Neural cell (in vitro differentiated cells): Measurements from ENCODE around the gene PRODH. TPM values are rescaled to one million over a fixed set of nuclear protein-coding genes. Genes with fewer than 3 reads are reported as not detected.
"Not testable (repeated sequence)": the region's sequence is repeated elsewhere in the genome, so short reads cannot be mapped to it uniquely, and the experiment has no call there.

Experiments used
- H2AFZ ChIP-seq: fragments of 200-600, 300-800 bp; sonication (generic), shearing (Covaris generic); 2 replicates; pipeline ENCODE4 v1.6.0; 2014; ENCODE audit warnings: low read depth, mild to moderate bottlenecking, antibody characterized with exemption, low read length, moderate library complexity
- H3F3A ChIP-seq: fragments of 200-600 bp; shearing (Covaris generic); 2 replicates; pipeline ENCODE4 v1.6.1; 2016; ENCODE audit warnings: mild to moderate bottlenecking, moderate library complexity, mixed read lengths, antibody characterized with exemption, low read length; ENCODE audit not compliant: insufficient read depth, poor library complexity, severe bottlenecking
- H3K27ac ChIP-seq: fragments of 200-600, 300-800 bp; sonication (generic), shearing (Covaris generic); 2 replicates; pipeline ENCODE4 v1.5.1; 2014; ENCODE audit warnings: mild to moderate bottlenecking, low read length, moderate library complexity
- H3K27me3 ChIP-seq: fragments of 300-800, 200-600 bp; sonication (generic), shearing (Covaris generic); 2 replicates; pipeline ENCODE4 v1.6.0; 2014; ENCODE audit warnings: mild to moderate bottlenecking, low read depth, low read length, moderate library complexity; ENCODE audit not compliant: insufficient read depth
- H3K36me3 ChIP-seq: fragments of 300-800, 200-600 bp; sonication (generic), shearing (Covaris generic); 2 replicates; pipeline ENCODE4 v1.5.1; 2014; ENCODE audit warnings: mild to moderate bottlenecking, antibody characterized with exemption, low read length, moderate library complexity; ENCODE audit not compliant: insufficient read depth
- H3K4me2 ChIP-seq: fragments of 300-800, 200-600 bp; sonication (generic), shearing (Covaris generic); 2 replicates; pipeline ENCODE4 v1.6.0; 2014; ENCODE audit warnings: mild to moderate bottlenecking, low read length
- H3K4me3 ChIP-seq: fragments of 300-800, 200-600 bp; sonication (generic), shearing (Covaris generic); 2 replicates; pipeline ENCODE4 v1.5.1; 2014; ENCODE audit warnings: mild to moderate bottlenecking, low read length, moderate library complexity
- H3K79me2 ChIP-seq: fragments of 200-600 bp; shearing (Covaris generic); replicated peaks from 2 replicates; pipeline ENCODE4 v1.6.0; 2014; ENCODE audit warnings: mild to moderate bottlenecking, low read length, moderate library complexity; ENCODE audit not compliant: insufficient read depth
- H3K9ac ChIP-seq: fragments of 300-800, 200-600 bp; sonication (generic), shearing (Covaris generic); 2 replicates; pipeline ENCODE4 v1.6.1; 2016; ENCODE audit warnings: mild to moderate bottlenecking, low read length, mixed read lengths
- H3K9me2 ChIP-seq: fragments of 200-600 bp; shearing (Covaris generic); 2 replicates; pipeline ENCODE4 v1.6.1; 2016; ENCODE audit warnings: mild to moderate bottlenecking, low read length, mixed read lengths; ENCODE audit not compliant: insufficient read depth
- H3K9me3 ChIP-seq: fragments of 200-600, 300-800 bp; sonication (generic), shearing (Covaris generic); 2 replicates; pipeline ENCODE4 v1.6.1; 2016; ENCODE audit warnings: mild to moderate bottlenecking, mixed run types, low read length, moderate library complexity, mixed read lengths
- H4K20me1 ChIP-seq: fragments of 200-600 bp; shearing (Covaris generic); 2 replicates; pipeline ENCODE4 v1.6.1; 2016; ENCODE audit warnings: mild to moderate bottlenecking, mixed run types; ENCODE audit not compliant: insufficient read depth
- EP300 ChIP-seq: fragments of 450-650 bp; conservative IDR thresholded peaks from 2 replicates; pipeline ENCODE4 v1.6.1; 2014; ENCODE audit warnings: antibody characterized with exemption, mild to moderate bottlenecking, moderate library complexity; ENCODE audit not compliant: poor library complexity, severe bottlenecking
- MXI1 ChIP-seq: fragments of 450-650 bp; conservative IDR thresholded peaks from 2 replicates; pipeline ENCODE4 v1.6.1; 2014; ENCODE audit warnings: antibody characterized with exemption, mild to moderate bottlenecking; ENCODE audit not compliant: poor library complexity, severe bottlenecking
- POLR2AphosphoS5 ChIP-seq: IDR thresholded peaks from 2 replicates; pipeline ENCODE4 v1.6.1; 2012
- RAD21 ChIP-seq: fragments of 450-650 bp; conservative IDR thresholded peaks from 2 replicates; pipeline ENCODE4 v1.6.1; 2014; ENCODE audit warnings: antibody characterized with exemption, mild to moderate bottlenecking, moderate library complexity
- REST ChIP-seq: IDR thresholded peaks from 2 replicates; pipeline ENCODE4 v1.6.1; 2012; ENCODE audit warnings: borderline replicate concordance
- TAF1 ChIP-seq: IDR thresholded peaks from 2 replicates; pipeline ENCODE4 v1.6.1; 2012; ENCODE audit warnings: low read depth
- polyA plus RNA-seq: library from polyadenylated mRNA; depleted of rRNA; stranded (reverse); fragments of >200 nt; gene quantifications from 2 replicates; pipeline ENCODE4 v1.2.3, GENCODE V29; 2014
- TF ChIP-seq, protein P1 (sequence below): fragments of 450-650 bp; IDR thresholded peaks from 2 replicates; pipeline ENCODE4 v1.5.1; 2014; ENCODE audit warnings: antibody characterized with exemption, mild to moderate bottlenecking, moderate library complexity; ENCODE audit not compliant: poor library complexity, severe bottlenecking

The PRODH gene
- polyA plus RNA-seq, 1 donor from 2014 or later: 0.31 TPM

DNA sequence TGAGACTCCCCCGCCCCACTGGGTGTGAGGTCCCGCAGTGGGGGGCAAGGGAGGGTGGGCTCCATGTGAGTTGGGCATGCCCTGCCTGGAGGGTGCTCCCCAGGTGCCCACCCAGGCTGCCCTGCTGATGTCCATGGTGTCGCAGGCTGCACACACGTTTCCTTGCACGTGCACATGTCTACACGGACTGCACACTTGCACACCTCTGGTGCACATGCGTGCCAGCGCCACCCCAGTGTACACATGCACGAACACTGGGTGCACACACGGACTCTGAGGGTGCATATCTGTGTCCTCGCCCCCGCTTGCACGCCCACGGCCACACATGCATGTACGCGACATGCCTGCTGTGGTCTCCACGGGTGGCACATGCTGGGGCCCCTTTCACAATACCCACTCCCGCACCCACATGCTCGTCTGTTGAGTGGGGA lies 35.2 kb upstream of the PRODH start:
- Histone ChIP-seq H3K36me3 (no peaks in the 10 kb centered on the region), H3K9ac (peak overlapping the region; percentile 88)
- TF ChIP-seq EP300: no peak
- TF ChIP-seq POLR2AphosphoS5: no peak
- TF ChIP-seq REST: no peak

GRCh38 chr22:18970948-18971315 lies 34.8 kb upstream of the PRODH start:
- Histone ChIP-seq H3K4me3 (peak overlapping the region; percentile 75), H3K27me3 (no peaks in the 10 kb centered on the region), H3K9me3 (no peaks in the 10 kb centered on the region), H3K4me2 (peak overlapping the region; percentile 48), H3K27ac (no peak overlapping the region), H3K36me3 (no peaks in the 10 kb centered on the region), H3K79me2 (peaks cover 5% of the 10 kb centered on the region), H2AFZ (no peak overlapping the region), H3F3A (no peaks in the 10 kb centered on the region), H4K20me1 (no peaks in the 10 kb centered on the region), H3K9me2 (no peaks in the 10 kb centered on the region), H3K9ac (peak overlapping the region; percentile 88)
- TF ChIP-seq REST: peak; percentile 7
- no peak for TF ChIP-seq RAD21
- TF ChIP-seq TAF1: peak; percentile 34

More for the DNA sequence above, 35.2 kb upstream of the PRODH start:
- Histone ChIP-seq H3K27ac (no peak overlapping the region), H3K4me3 (peak overlapping the region; percentile 75), H3K4me2 (peak overlapping the region; percentile 48), H3K9me2 (no peaks in the 10 kb centered on the region), H4K20me1 (no peaks in the 10 kb centered on the region), H3F3A (no peaks in the 10 kb centered on the region), H3K9me3 (no peaks in the 10 kb centered on the region), H3K79me2 (peaks cover 5% of the 10 kb centered on the region), H2AFZ (no peak overlapping the region), H3K27me3 (no peaks in the 10 kb centered on the region)

DNA sequence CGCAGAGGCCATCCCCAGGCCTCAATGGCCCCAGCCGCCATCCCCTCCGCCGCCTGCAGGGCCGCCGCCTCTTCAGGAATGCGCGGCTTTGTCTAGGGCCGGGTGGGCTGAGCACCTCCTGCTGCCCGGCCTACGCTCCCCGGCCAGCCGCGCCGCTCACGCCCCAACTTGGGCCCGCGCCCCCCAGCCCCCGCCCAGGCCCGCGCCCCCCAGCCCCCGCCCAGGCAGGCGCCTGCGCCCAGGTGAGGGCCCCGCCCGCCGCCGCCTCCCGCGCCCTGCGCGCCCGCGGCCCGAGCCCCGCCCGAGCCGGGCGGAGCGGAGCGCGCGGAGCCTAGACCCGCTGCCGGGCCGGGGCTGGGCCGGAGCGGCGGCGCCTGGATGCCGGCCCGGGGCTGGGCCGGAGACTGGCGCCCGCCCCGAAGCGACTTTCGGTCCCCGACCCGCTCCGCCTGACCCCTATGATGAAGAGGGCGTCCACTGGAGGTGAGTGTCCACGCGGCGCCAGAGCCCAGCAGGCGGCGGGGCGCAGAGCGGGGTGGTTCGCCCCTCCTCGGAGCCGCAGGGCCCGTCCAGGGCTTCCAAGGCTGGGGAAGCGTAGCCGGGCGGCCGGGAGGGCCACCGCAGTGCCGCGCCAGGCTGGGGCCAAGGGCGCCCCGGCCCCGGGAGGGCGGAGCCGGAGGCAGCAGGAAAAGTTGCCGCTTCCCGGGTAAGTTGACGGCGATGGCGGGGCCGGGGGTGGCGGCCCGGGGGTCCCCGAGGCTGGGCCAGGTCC lies 34.3 kb upstream of the PRODH start:
- H3K79me2 ChIP-seq: peaks cover 5% of the 10 kb centered on the region
- H3K27ac ChIP-seq: peak overlapping the region; percentile 44

DNA sequence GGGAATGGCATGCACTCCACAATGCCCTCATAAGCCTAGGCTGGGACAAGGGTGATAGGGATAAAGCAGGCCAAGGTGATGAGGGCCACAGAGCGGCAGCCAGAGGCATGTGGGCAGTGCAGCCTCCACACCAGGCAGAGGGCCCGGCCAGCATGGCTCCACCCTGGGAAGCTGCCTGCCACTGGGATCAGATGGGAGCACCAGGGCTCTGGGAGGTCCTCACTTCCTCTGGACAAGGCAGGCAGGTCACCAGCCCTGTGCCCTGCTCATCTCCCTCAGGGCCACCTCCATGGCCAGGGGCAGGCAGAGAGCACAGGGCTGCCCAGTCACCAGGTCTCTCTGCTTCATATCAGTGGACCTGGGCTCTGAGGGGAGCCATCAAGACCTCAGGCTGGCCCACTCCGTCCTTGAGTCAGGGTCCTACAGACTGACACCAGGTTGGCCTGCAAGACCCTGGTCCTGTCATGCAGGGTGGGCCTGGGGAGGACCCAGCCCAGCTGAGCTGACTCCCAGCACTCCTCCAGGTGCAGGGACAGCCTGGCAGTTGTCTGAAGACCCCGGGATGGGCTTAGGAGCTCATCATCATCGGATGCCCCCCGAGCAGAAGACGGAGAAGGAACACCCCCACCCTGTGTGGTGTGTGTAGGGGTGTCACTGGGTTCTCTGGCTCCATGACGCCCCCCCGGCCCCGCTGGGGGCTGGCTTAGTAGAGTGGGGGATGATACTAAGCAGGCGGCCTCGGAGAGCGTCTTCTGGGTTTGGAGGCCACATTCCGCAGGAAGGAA lies 33.3 kb upstream of the PRODH start:
- Histone ChIP-seq H3K27ac (peak overlapping the region; percentile 3), H3K9ac (peak overlapping the region; percentile 64), H3K4me3 (peak overlapping the region; percentile 58)
- H3K4me2 ChIP-seq, H3K27me3 ChIP-seq, H3K79me2 ChIP-seq, H3K9me3 ChIP-seq, H3F3A ChIP-seq, H3K9me2 ChIP-seq, H2AFZ ChIP-seq, H4K20me1 ChIP-seq, H3K36me3 ChIP-seq: not testable (repeated sequence)

More for the DNA sequence above, 34.3 kb upstream of the PRODH start:
- no peaks in the 10 kb centered on the region for H3F3A ChIP-seq
- peak overlapping the region; percentile 88 for H3K9ac ChIP-seq
- no peak overlapping the region for H3K4me2 ChIP-seq
- H3K36me3 ChIP-seq: no peaks in the 10 kb centered on the region
- peak overlapping the region; percentile 75 for H3K4me3 ChIP-seq
- H3K27me3 ChIP-seq: no peaks in the 10 kb centered on the region
- H3K9me2 ChIP-seq: no peaks in the 10 kb centered on the region
- TF ChIP-seq POLR2AphosphoS5 (peak; percentile 52), MXI1 (no peak), TAF1 (no peak)
- TF ChIP-seq, protein P1, sequence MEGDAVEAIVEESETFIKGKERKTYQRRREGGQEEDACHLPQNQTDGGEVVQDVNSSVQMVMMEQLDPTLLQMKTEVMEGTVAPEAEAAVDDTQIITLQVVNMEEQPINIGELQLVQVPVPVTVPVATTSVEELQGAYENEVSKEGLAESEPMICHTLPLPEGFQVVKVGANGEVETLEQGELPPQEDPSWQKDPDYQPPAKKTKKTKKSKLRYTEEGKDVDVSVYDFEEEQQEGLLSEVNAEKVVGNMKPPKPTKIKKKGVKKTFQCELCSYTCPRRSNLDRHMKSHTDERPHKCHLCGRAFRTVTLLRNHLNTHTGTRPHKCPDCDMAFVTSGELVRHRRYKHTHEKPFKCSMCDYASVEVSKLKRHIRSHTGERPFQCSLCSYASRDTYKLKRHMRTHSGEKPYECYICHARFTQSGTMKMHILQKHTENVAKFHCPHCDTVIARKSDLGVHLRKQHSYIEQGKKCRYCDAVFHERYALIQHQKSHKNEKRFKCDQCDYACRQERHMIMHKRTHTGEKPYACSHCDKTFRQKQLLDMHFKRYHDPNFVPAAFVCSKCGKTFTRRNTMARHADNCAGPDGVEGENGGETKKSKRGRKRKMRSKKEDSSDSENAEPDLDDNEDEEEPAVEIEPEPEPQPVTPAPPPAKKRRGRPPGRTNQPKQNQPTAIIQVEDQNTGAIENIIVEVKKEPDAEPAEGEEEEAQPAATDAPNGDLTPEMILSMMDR: peak; percentile 14
- no peaks in the 10 kb centered on the region for H4K20me1 ChIP-seq
- no peaks in the 10 kb centered on the region for H3K9me3 ChIP-seq
- peak overlapping the region; percentile 60 for H2AFZ ChIP-seq
